Effector CD8-positive, alpha-beta T cell (primary cell): ENCODE results near the gene TUBGCP4.
A peak's percentile ranks its signal among the peaks of the same experiment; 100 is the strongest.
"Not testable (repeated sequence)": the region's sequence is repeated elsewhere in the genome, so short reads cannot be mapped to it uniquely, and the experiment has no call there.

Experiments
- DNase-seq: peaks from one replicate; lab custom pipeline; 2025; lab: John Stamatoyannopoulos, UW
- total RNA-seq, 4 experiments: gene quantifications; one replicate each; lab custom pipeline; 2026; lab: John Stamatoyannopoulos, UW

TUBGCP4 gene
- 16.5 to 25.0 (median 20.6) reads per million in 4 experiments for total RNA-seq

DNA sequence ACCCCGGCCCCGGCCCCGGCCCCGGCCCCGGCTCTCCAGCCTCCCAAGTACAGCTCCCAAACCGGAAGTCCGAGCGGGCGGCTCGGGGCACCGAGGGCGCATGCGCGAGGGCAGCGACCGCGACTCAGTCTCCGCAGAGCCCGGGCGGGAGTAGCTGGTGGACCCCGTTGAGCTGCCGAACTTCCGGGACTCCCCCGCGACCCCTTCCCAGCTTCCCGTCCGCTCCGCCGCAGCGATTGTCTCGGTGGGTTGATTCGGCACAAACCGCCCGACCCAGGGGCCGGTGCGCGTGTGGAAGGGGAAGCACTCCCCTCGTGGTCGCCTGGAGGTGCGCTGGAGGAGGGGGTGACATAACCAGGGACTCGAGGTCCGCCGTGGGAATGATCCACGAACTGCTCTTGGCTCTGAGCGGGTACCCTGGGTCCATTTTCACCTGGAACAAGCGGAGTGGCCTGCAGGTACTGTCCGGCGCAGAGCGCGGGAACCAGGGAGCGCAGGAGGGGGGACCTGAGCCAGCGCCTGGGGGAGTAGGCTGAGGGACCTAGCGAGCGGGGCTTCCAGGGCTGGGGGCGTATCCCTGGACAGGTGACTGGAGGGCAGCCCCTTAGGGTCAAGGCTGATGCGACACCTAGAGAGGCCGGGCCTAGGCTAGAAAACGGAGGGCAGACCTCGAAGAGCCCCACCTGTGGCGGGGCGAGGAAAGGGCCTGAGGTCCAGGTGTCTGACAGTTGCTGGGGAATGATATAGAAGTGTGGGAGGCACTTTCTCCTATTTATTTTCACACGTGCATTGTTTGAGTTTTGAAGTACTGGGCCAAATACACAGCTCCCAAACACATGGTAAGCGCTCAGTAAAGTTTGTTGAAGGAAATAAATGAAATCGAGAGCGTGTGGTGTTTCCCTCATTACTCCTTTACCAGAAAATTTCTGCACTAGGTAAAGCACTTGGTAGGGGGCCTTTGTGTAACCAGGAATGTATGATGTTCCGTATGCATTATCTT is at the start of gene TUBGCP4, which contains the start of gene ZSCAN29:
TSS of gene TUBGCP4 (plus strand) at position 127 of the 1,000 bp plus-strand sequence. CDS start at position 381, 254 bp downstream.
TSS of gene ZSCAN29 (minus strand) at position 69 of the 1,000 bp plus-strand sequence. CDS start 1,130 bp downstream, outside the sequence.
- peak; percentile 60 for DNase-seq

GRCh38 chr15:43325039-43325684 is 45.7 kb upstream of the TUBGCP4 start:
- DNase-seq, result no peak

DNA sequence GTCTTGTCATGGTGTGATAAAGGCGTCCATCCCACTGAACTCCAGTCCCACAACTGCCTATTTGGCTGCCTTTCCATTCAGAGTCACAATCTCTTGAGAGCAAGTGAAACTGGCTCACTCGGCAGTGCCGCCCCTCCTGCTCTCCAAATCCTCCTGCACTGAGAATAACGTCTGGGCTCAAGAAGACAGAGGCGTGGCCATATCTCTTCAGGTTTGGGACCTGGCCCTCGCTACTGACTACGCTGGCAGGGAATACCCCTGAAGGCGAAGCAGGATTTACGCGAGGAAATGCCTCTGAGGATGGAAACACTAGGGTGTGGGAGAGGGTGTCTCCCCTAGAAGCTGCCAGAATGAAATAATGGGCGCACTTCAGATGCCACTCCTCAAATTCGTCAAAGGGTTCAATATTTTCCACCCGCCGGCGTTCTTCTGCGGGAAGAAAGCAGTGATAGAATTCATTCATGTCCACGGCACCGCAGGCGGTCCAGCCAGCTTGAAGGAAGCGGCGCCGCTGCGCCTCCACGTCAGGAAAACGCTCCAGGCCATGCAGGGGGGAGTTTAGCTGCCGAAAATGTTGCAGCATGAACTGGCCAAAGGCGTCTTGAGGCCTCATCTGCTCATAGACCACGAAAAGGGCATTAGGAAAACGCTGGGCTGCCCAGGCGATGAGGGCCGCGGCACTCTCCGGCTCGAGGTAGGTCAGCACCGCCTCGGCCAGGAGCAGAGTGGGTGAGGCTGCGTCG is 41.5 kb upstream of the TUBGCP4 start:
- no peak for DNase-seq

- DNase-seq, result peak; percentile 82
These were observed 40.7 kb upstream of the TUBGCP4 start, which contains the start of gene LCMT2 for GRCh38 chr15:43329960-43330779. LCMT2 (minus strand) TSS chr15:43330573; CDS start chr15:43330489, 84 bp downstream.

DNA sequence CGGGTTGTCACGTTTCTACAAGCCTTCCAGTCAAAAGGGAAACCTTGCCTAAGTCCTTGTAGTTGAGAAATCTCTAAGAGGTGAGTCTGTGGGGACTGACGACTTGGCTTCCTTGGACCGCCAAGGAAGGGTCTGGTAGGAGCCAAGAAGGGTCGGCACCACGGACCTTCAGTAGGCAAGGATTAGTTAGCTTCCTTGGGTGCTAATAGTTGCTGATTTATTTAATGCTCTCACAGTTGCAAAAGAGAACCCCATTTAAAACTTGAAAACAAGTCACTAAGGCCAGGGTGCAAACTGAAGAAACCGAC is 40.2 kb upstream of the TUBGCP4 start:
- DNase-seq, result no peak

DNA sequence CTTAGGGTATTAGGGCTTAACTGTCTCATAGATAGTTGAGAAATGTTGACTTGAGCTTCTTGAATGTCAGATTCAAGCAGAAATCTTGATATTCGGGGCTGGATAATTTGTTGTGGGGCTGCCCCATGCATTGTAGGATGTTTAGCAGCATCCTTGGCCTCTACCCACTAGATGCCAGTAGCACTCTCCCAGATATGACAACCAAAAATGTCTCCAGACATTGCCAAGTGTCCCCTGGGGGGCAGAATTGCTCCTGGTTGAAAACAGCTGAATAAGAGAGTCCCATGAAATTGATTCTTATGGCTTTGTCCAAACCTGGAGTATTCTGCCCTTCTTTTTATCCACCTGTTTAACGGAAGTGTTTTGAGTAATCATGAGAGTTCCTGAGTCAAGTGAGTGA is 24.6 kb upstream of the TUBGCP4 start:
- no peak for DNase-seq

DNA sequence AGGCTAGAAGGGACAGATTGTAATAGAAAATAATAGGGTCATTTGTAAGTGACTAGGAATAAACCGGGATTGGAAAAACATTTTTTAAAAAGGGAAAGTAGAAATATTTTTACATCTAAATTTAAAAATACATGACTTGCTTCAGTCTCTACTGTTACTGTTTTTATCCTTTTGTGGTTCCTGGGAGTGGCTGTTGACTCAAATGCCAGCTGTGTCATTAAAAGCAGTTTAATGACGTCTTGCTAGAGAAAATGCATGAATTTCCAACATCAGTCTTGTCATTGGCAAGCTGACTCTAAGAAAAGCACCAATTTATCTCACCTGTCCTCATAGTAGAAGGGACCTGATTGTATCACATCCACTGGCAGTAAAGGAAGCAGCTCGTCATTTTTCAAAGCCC is 23.8 kb upstream of the TUBGCP4 start:
- DNase-seq, result no peak

DNA sequence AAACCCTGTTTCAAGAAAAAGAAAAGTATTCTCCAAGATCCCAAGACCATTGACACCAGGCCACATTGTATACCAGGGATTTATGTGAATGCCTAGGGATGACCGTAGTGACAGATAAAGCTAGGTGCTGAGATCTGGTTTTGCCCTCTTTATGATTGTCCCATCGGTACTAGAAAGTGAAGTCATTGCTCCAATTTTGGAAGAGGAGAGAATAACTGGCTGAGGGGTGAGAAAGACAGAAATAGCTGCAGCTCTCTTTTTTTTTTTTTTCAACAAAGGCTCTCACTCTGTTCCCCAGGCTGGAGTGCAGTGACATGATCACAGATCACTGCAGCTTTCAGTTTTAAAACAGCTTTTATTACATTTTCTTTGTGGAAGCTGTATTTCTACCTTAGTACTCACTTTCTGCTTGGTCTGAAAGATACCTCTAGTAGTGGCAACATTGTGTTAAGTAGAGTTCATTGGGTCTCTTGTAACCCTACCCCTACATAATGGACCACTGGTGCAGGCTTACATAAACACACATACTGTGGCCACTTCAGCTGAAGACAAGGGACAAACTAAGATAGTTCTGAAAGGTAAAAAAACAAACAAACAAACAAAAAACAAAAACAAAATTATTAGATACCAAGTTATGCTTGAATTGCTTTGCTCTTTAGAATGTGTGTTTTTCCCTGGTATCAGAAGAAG is 18.1 kb upstream of the TUBGCP4 start:
- no peak for DNase-seq

DNA sequence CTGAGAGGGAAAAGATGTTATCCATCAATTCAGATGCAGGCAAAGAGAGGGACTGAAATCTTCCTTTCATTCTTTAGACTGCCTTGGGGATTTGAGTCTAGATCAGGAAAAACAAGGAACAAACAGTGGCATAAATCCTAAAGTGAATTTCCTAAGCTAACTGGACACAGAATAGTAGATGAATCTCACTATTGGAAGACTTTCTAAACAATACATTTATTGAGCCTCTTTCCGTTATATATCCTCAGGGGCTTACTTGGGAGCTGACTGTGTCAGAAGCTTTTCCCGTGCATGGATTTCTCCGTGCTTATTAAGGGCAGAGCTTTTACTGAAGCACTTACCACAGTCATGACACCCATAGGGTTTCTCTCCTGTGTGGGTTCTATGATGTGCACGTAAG is 10.1 kb upstream of the TUBGCP4 start:
- DNase-seq, result no peak

- DNase-seq, result no peak
These were observed 9.5 kb upstream of the TUBGCP4 start for GRCh38 chr15:43361313-43361903.

- no peak for DNase-seq
These were observed 459 bp upstream of the TUBGCP4 start for GRCh38 chr15:43370310-43370974.

DNA sequence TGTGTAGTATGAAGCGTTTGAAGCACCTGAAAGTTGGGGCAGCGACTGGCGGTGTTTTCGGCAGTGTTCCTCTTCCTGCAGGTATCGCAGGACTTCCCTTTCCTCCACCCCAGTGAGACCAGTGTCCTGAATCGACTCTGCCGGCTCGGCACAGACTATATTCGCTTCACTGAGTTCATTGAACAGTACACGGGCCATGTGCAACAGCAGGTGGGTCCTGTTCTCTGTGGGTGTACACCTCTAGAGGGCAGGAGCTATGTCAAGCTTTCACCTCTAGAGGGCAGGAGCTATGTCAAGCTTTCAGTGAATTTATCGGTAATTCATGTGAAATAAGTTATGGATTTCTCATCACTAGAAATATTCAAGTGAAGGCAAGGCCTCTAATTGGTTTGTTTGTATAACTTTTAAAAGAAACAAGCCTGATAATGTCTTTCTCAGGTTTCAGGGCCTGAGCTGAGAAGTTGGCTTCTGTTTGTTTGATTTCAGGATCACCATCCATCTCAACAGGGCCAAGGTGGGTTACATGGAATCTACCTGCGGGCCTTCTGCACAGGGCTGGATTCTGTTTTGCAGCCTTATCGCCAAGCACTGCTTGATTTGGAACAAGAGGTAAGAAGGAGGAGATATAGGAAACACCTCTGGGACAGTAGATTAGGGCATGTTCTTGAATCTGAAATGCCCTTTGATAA is 5.3 kb downstream of the TUBGCP4 start:
- DNase-seq, result no peak

- DNase-seq, result no peak
These were observed 7.7 kb downstream of the TUBGCP4 start for GRCh38 chr15:43378601-43379000.

DNA sequence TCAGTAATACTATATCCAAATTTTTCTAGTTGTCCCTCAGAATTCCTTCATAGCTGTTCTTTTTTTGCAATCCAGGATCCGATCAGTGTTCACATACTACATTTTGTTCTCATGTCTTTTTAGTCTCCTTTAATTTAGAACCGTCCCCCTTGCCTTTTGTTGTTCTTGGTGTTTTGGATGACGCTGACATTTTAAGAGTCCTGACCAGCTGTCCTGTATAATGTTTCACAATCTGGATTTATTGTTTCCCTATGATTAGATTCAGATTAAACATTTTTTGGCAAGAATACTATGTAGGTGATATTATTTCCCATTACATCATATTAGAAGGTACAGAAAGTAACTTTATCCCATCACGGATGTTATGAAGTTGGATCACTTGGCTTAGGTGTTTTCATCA is 11.4 kb downstream of the TUBGCP4 start:
- DNase-seq, result no peak

DNA sequence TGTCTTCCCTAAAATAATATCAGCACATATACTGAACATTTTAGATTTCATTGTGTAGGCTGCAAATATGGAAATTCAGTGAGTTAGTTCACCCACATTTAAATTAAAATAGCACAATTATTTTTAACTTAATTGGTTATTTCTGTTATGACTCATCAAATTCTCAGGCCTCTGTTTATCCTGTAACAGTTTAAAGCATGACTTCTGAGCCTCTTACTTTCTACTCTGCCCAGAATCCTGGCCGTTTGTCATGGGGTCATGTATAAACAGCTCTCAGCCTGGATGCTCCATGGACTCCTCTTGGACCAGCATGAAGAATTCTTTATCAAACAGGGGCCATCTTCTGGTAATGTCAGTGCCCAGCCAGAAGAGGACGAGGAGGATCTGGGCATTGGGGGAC is 12.2 kb downstream of the TUBGCP4 start:
- no peak for DNase-seq

- DNase-seq, result no peak
These were observed 19.8 kb downstream of the TUBGCP4 start for GRCh38 chr15:43390723-43391122.

GRCh38 chr15:43393592-43393991 is 22.7 kb downstream of the TUBGCP4 start:
- DNase-seq, result not testable (repeated sequence)

DNA sequence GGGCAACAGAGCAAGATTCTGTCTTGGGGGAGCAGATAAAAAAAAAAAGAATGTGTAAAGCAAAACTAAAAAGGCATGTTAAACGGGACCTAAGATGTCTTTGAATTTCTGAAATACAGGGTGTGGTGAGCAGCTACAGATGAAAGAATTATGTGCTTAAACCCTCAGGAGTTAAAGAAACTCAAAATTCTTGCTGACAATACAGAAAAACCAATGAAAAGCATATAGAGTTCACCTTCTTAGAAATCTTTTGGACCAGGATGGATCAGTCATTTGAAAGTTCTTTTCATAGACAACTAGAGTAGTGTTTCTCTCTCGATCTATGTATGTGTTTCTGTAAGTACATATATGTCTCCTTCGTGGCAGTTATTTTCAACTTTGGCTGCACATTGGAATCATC is 31.4 kb downstream of the TUBGCP4 start:
- no peak for DNase-seq

DNA sequence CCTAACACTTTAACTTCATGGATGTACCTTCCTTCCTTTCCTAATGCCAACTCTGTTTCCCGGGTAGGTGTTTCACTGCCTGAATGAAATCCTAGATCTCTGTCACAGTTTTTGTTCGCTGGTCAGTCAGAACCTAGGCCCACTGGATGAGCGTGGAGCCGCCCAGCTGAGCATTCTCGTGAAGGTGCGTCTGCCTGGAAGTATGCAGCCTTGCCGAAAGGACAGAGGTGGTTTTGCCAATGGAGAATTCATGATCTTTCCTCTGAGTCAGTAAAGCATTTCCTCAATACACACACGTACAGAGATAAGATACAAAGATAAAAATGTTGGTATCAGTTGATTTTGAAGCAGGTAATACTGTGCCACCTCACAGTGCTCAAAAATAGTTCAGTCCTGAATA is 32.7 kb downstream of the TUBGCP4 start:
- no peak for DNase-seq
